GM23338 (cell line): Measurements from ENCODE around the gene PERP. TPM values are rescaled to one million over a fixed set of nuclear protein-coding genes. Genes with fewer than 3 reads are reported as not detected.

ENCODE experiments used
- ATAC-seq: fragments of 200-7000 bp; cut with Tn5 transposase; 3 replicates; pipeline ENCODE4 v1.9.1; 2020
- DNase-seq: peaks from one replicate; pipeline ENCODE4 v3.0.0-alpha.2; 2015; ENCODE audit warnings: low spot score
- H2AFZ ChIP-seq: fragments of 200-600 bp; sonication (generic); 2 replicates; pipeline ENCODE4 v1.8.0; 2016; ENCODE audit warnings: antibody characterized with exemption, mild to moderate bottlenecking, moderate library complexity
- H3F3A ChIP-seq: fragments of 200-600 bp; sonication (generic); replicated peaks from 2 replicates; pipeline ENCODE4 v1.8.0; 2017; ENCODE audit warnings: antibody characterized with exemption, mixed run types, low read depth
- H3K27ac ChIP-seq: fragments of 200-600 bp; sonication (generic); 2 replicates; pipeline ENCODE4 v1.6.1; 2016; ENCODE audit warnings: low read depth
- H3K27me3 ChIP-seq: fragments of 200-600 bp; sonication (generic); 2 replicates; pipeline ENCODE4 v1.8.0; 2016; ENCODE audit warnings: mild to moderate bottlenecking, mixed run types, moderate library complexity; ENCODE audit not compliant: insufficient read depth
- H3K36me3 ChIP-seq: fragments of 200-600 bp; sonication (generic); 2 replicates; pipeline ENCODE4 v1.8.0; 2016; ENCODE audit warnings: mild to moderate bottlenecking; ENCODE audit not compliant: insufficient read depth
- H3K4me1 ChIP-seq: fragments of 200-600 bp; sonication (generic); 2 replicates; pipeline ENCODE4 v1.8.0; 2016; ENCODE audit warnings: mild to moderate bottlenecking, moderate library complexity; ENCODE audit not compliant: insufficient read depth
- H3K4me2 ChIP-seq: fragments of 200-600 bp; sonication (generic); 2 replicates; pipeline ENCODE4 v1.7.1; 2017; ENCODE audit warnings: mixed run types
- H3K4me3 ChIP-seq: fragments of 200-600 bp; sonication (generic); 2 replicates; pipeline ENCODE4 v1.6.1; 2016; ENCODE audit warnings: mixed run types
- H3K79me2 ChIP-seq: fragments of 200-600 bp; sonication (generic); replicated peaks from 2 replicates; pipeline ENCODE4 v1.8.0; 2017; ENCODE audit warnings: mild to moderate bottlenecking; ENCODE audit not compliant: insufficient read depth
- H3K9me2 ChIP-seq: fragments of 200-600 bp; sonication (generic); 2 replicates; pipeline ENCODE4 v1.8.0; 2017; ENCODE audit not compliant: insufficient read depth
- H4K20me1 ChIP-seq: fragments of 200-600 bp; sonication (generic); replicated peaks from 2 replicates; pipeline ENCODE4 v1.8.0; 2017; ENCODE audit warnings: mild to moderate bottlenecking; ENCODE audit not compliant: insufficient read depth
- H3K27ac Mint-ChIP-seq: 2 replicates; pipeline ENCODE4 v1.8.0; 2020; ENCODE audit warnings: inconsistent platforms, mild to moderate bottlenecking, moderate library complexity, mixed read lengths
- H3K27me3 Mint-ChIP-seq: 3 replicates; pipeline ENCODE4 v1.8.0; 2022; ENCODE audit warnings: low read depth, mild to moderate bottlenecking, moderate library complexity, mixed read lengths, inconsistent platforms; ENCODE audit not compliant: insufficient read depth, poor library complexity
- H3K36me3 Mint-ChIP-seq: 3 replicates; pipeline ENCODE4 v1.8.0; 2021; ENCODE audit warnings: low read depth, mild to moderate bottlenecking, inconsistent platforms, moderate library complexity, mixed read lengths
- H3K4me1 Mint-ChIP-seq: 3 replicates; pipeline ENCODE4 v1.8.0; 2020; ENCODE audit warnings: mild to moderate bottlenecking, inconsistent platforms, mixed read lengths
- H3K4me3 Mint-ChIP-seq: 3 replicates; pipeline ENCODE4 v1.8.0; 2021; ENCODE audit warnings: moderate library complexity, mild to moderate bottlenecking, inconsistent platforms, mixed read lengths
- H3K9me3 Mint-ChIP-seq: 3 replicates; pipeline ENCODE4 v1.8.0; 2020; ENCODE audit warnings: moderate library complexity, mild to moderate bottlenecking, inconsistent platforms, mixed read lengths
- CREB1 ChIP-seq: fragments of 250-450 bp; sonication (Bioruptor Pico); IDR thresholded peaks from 2 replicates; pipeline ENCODE4 v1.5.0; 2020; ENCODE audit warnings: low read depth, mild to moderate bottlenecking, moderate library complexity
- JUNB ChIP-seq: IDR thresholded peaks from one replicate; pipeline ENCODE4 v1.6.1; 2016; ENCODE audit warnings: antibody characterized with exemption; ENCODE audit not compliant: unreplicated experiment
- ZNF114 ChIP-seq: fragments of 250-450 bp; sonication (Bioruptor Pico); IDR thresholded peaks from 2 replicates; pipeline ENCODE4 v1.5.0; 2020; ENCODE audit warnings: mild to moderate bottlenecking, moderate library complexity
- ZNF331 ChIP-seq: fragments of 250-450 bp; sonication (Bioruptor Pico); IDR thresholded peaks from 2 replicates; pipeline ENCODE4 v1.5.0; 2020; ENCODE audit warnings: low read depth, mild to moderate bottlenecking, moderate library complexity
- polyA plus RNA-seq: library from polyadenylated mRNA; unstranded; fragments of >200 nt; fragmentation: Nextera tagmentation; extraction: Ambion mirVana; gene quantifications from 2 replicates; pipeline ENCODE4 v1.2.1, GENCODE V29; 2016
- total RNA-seq: library from RNA; depleted of rRNA; stranded (reverse); fragments of >200 nt; shearing (Covaris generic); gene quantifications from 2 replicates; pipeline ENCODE4 v1.2.3, GENCODE V29; 2014
- TF ChIP-seq, protein P1 (sequence below), 2 experiments: fragments of 200-600 bp in 1 of 2; sonication (generic) in 1 of 2; conservative IDR thresholded peaks; 2 replicates each; pipeline versions ENCODE4 v1.5.1 to v1.6.1; 2016 to 2017; ENCODE audit warnings: antibody characterized with exemption in 2 of 2, low read depth in 2 of 2, mild to moderate bottlenecking in 2 of 2, moderate library complexity in 1 of 2
- TF ChIP-seq, protein P2 (sequence below): IDR thresholded peaks from one replicate; pipeline ENCODE4 v1.6.1; 2018; ENCODE audit warnings: antibody characterized with exemption; ENCODE audit not compliant: unreplicated experiment

PERP gene
- total and polyA plus RNA-seq, 2 experiments from 2014 or later, result 23.7 to 28.4 TPM

- TF ChIP-seq, protein P1, sequence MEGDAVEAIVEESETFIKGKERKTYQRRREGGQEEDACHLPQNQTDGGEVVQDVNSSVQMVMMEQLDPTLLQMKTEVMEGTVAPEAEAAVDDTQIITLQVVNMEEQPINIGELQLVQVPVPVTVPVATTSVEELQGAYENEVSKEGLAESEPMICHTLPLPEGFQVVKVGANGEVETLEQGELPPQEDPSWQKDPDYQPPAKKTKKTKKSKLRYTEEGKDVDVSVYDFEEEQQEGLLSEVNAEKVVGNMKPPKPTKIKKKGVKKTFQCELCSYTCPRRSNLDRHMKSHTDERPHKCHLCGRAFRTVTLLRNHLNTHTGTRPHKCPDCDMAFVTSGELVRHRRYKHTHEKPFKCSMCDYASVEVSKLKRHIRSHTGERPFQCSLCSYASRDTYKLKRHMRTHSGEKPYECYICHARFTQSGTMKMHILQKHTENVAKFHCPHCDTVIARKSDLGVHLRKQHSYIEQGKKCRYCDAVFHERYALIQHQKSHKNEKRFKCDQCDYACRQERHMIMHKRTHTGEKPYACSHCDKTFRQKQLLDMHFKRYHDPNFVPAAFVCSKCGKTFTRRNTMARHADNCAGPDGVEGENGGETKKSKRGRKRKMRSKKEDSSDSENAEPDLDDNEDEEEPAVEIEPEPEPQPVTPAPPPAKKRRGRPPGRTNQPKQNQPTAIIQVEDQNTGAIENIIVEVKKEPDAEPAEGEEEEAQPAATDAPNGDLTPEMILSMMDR (conservative IDR thresholded peaks at IDR 0.05; ENCODE audit: low read depth in 2 of 2), result no peak
- TF ChIP-seq JUNB, result no peak
- no peak for TF ChIP-seq ZNF114
- TF ChIP-seq, protein P2, sequence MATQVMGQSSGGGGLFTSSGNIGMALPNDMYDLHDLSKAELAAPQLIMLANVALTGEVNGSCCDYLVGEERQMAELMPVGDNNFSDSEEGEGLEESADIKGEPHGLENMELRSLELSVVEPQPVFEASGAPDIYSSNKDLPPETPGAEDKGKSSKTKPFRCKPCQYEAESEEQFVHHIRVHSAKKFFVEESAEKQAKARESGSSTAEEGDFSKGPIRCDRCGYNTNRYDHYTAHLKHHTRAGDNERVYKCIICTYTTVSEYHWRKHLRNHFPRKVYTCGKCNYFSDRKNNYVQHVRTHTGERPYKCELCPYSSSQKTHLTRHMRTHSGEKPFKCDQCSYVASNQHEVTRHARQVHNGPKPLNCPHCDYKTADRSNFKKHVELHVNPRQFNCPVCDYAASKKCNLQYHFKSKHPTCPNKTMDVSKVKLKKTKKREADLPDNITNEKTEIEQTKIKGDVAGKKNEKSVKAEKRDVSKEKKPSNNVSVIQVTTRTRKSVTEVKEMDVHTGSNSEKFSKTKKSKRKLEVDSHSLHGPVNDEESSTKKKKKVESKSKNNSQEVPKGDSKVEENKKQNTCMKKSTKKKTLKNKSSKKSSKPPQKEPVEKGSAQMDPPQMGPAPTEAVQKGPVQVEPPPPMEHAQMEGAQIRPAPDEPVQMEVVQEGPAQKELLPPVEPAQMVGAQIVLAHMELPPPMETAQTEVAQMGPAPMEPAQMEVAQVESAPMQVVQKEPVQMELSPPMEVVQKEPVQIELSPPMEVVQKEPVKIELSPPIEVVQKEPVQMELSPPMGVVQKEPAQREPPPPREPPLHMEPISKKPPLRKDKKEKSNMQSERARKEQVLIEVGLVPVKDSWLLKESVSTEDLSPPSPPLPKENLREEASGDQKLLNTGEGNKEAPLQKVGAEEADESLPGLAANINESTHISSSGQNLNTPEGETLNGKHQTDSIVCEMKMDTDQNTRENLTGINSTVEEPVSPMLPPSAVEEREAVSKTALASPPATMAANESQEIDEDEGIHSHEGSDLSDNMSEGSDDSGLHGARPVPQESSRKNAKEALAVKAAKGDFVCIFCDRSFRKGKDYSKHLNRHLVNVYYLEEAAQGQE, result no peak
Measured at GRCh38 chr6:138124096-138124495, 16.9 kb upstream of the PERP start (continued).

- Histone ChIP-seq H2AFZ (no peak overlapping the region), H3K4me2 (no peak overlapping the region), H4K20me1 (no peaks in the 10 kb centered on the region), H3K4me1 (no peaks in the 10 kb centered on the region), H3K4me3 (no peak overlapping the region), H3K79me2 (no peaks in the 10 kb centered on the region), H3K9me2 (no peaks in the 10 kb centered on the region), H3K27me3 (no peaks in the 10 kb centered on the region), H3K27ac (no peak overlapping the region), H3K36me3 (no peaks in the 10 kb centered on the region), H3F3A (no peaks in the 10 kb centered on the region)
- Mint-ChIP-seq H3K27me3 (peaks cover 2% of the 10 kb centered on the region), H3K4me3 (no peak overlapping the region), H3K9me3 (peaks cover 16% of the 10 kb centered on the region), H3K27ac (no peak overlapping the region), H3K4me1 (peaks cover 9% of the 10 kb centered on the region), H3K36me3 (peaks cover 7% of the 10 kb centered on the region; the same call in 1 of the 3 replicates)
- no peak for ATAC-seq
- DNase-seq, result no peak
- TF ChIP-seq ZNF114, result no peak
- TF ChIP-seq, protein P1 (conservative IDR thresholded peaks at IDR 0.05; ENCODE audit: low read depth in 2 of 2), result no peak
- no peak for TF ChIP-seq ZNF331 (CRISPR knock-in tag)
- TF ChIP-seq CREB1, result no peak
- TF ChIP-seq, protein P2, result no peak
Measured at GRCh38 chr6:138119976-138120375, 12.8 kb upstream of the PERP start.
